ENCODE data around the gene POLQ.
"Not testable (repeated sequence)": the region's sequence is repeated elsewhere in the genome, so short reads cannot be mapped to it uniquely, and the experiment has no call there.

Gene POLQ

DNA sequence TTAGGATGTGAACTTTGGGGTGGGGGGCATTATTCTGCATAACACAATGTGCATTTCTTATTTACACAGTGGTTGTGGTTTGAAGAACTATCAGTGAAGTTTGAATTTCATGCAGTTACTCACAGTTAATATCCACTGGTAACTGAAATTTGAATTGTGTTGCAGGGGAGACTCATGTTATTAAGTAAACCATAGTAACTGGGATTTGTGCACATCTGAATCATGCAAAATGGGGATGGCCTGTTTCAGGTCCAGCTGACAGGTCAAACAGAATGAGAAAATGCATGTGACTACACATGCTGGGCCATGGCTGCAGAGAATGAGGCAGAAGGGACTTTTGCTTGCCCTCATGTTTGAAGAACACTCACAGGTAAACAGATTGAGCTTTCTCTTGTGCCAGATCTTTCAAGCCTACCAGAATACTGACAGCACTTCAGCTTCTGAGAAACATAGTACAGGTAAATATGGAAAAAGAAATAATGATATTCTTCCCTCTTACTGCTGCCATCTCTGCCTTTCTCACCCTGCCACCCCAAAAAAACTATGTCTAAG lies 115.0 kb downstream of the POLQ start:
- no peak overlapping the region for H3K4me3 ChIP-seq (ENCODE audit: low read depth, low read length)
- TF ChIP-seq, protein P1, sequence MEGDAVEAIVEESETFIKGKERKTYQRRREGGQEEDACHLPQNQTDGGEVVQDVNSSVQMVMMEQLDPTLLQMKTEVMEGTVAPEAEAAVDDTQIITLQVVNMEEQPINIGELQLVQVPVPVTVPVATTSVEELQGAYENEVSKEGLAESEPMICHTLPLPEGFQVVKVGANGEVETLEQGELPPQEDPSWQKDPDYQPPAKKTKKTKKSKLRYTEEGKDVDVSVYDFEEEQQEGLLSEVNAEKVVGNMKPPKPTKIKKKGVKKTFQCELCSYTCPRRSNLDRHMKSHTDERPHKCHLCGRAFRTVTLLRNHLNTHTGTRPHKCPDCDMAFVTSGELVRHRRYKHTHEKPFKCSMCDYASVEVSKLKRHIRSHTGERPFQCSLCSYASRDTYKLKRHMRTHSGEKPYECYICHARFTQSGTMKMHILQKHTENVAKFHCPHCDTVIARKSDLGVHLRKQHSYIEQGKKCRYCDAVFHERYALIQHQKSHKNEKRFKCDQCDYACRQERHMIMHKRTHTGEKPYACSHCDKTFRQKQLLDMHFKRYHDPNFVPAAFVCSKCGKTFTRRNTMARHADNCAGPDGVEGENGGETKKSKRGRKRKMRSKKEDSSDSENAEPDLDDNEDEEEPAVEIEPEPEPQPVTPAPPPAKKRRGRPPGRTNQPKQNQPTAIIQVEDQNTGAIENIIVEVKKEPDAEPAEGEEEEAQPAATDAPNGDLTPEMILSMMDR (IDR thresholded peaks at IDR 0.05; ENCODE audit: low read depth, low read length) = no peak

DNA sequence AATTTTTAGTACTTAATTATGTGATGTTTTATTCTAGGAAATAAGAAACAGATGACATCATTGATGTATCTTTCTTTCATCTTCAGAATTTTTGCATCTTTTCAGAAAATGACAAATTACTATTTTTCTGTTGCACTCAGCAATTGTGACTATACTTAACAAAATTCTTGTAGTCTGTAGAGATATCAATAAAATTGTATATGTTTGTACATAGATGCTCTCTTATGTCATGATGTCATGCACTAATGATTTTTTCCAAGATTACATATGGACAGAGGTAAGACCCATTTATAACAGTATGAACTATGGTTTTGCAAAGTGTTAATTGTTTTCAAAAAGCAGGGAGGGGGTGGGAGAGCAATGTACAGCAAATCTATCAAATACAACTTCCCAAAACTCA lies 121.2 kb downstream of the POLQ start:
- H3K4me3 ChIP-seq (ENCODE audit: low read depth, low read length) = no peak overlapping the region
- TF ChIP-seq, protein P1 (IDR thresholded peaks at IDR 0.05; ENCODE audit: low read depth, low read length) = no peak

DNA sequence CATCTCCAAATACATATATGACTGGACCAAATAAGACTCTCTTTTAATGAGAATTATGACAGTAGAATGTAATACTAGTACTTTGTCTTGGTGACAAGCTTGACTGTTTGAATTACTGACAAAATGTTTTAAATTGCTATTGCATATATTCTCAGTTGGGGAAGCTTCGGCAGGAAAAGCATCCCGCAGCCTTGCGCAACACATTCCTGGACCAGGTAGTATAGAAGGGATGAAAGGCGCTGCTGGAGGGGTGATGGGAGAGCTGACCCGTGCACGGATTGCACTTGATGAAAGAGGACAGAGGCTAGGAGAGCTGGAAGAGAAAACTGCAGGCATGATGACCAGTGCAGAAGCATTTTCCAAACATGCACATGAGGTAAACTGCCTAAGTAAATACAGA lies 127.6 kb downstream of the POLQ start:
- H3K4me3 ChIP-seq (ENCODE audit: low read depth, low read length) = no peak overlapping the region

DNA sequence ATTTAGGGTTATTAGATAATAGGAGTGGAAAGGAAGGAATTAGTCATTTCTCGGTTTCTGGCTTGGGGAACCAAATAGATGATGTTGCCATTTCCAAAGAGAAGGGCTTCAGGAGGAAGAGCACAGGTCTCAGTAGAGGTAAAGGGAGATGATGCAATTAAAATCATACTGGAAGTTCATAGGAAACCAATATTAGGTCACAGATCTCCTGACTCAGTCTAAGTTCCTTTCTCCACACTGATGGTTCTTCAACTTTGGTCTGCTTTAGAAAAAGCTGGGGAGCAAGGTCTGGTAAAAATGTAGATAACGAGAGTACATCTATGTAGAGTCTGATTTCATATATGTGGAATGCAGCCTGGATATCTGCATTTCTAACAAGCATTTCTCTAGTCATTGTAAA lies 130.9 kb downstream of the POLQ start:
- no peak overlapping the region for H3K4me3 ChIP-seq (ENCODE audit: low read depth, low read length)
- TF ChIP-seq, protein P1 (IDR thresholded peaks at IDR 0.05; ENCODE audit: low read depth, low read length) = no peak

More for the DNA sequence above, 127.6 kb downstream of the POLQ start:
- TF ChIP-seq, protein P1 (IDR thresholded peaks at IDR 0.05; ENCODE audit: low read depth, low read length) = no peak

DNA sequence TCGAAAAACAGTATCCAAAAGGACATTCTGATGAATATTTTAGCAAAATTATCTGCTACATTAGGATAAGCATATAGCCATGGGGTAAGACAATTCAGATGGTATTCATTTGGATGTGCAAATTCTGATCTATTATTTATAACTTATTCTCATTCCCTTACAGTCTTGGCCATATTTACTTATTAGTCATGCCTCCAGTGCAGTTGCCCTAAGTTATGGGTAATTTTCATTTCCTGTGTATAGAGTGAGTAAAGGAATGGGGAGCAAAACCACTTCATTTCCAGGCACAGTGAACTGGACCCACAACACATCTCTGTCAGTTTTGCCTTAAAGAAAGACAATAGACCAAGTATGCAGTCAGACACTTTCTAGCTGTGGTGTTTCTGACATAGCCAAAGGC lies 134.3 kb downstream of the POLQ start:
- no peak overlapping the region for H3K4me3 ChIP-seq (ENCODE audit: low read depth, low read length)
- TF ChIP-seq, protein P1 (IDR thresholded peaks at IDR 0.05; ENCODE audit: low read depth, low read length) = no peak

DNA sequence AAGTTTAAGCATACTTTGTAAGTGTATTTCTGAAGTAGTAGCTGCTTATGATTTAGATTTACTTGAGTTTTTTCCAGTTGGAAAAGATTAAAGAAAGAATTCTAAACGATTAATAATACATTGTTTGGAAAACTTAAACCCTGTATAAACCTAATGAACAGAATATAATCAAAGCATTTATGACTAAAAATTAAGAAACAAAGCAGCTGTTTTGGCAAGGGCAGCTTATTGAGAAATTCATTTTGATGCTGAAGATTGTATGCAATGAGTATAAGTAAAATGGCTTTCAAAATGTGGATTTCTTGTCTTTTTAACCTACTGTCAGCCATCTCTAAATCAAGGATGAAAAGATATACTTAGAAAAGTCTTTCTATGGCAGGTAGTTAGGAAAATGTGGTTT lies 140.2 kb downstream of the POLQ start:
- H3K4me3 ChIP-seq (ENCODE audit: low read depth, low read length) = no peak overlapping the region
- TF ChIP-seq, protein P1 (IDR thresholded peaks at IDR 0.05; ENCODE audit: low read depth, low read length) = no peak

DNA sequence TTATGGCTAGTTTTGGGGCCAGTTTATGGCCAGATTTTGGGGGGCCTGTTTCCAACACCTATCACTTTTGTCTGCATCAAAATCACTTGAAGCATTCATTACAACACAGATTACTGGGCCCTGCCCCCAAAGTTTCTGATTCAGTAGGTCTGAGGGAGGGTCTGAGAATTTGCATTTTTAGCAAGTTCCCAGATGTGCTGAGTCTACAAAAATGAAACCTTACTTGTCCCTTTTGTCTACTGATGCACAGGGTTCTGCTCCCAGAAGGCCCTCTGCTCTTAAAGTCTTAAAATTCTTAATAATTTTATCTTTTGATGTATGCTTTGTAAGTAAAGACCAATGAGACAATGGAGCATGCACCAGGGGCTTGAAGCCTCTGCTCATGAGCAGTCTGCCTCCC lies 146.0 kb downstream of the POLQ start:
- TF ChIP-seq, protein P1 (IDR thresholded peaks at IDR 0.05; ENCODE audit: low read depth, low read length) = no peak
- H3K4me3 ChIP-seq (ENCODE audit: low read depth, low read length) = no peak overlapping the region

DNA sequence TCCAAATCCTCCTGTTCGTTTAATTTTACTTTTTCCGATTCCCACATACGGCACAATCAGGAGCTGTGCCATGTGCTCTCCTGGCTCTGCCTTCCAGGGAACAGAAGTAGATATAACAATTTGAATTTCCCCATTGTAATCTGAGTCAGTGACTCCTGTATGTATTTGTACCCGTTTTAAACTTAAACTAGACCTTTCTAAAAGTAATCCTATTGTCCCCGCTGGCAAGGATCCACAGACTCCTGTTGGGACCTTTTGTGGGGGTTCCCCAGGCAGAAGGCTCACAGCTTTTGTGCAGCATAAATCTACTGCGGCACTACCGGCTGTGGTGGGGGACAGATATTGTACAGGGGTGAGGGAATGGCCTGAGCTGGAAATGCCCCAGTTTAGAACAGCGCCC lies 147.7 kb downstream of the POLQ start:
- not testable (repeated sequence) for H3K4me3 ChIP-seq (ENCODE audit: low read depth, low read length)

DNA sequence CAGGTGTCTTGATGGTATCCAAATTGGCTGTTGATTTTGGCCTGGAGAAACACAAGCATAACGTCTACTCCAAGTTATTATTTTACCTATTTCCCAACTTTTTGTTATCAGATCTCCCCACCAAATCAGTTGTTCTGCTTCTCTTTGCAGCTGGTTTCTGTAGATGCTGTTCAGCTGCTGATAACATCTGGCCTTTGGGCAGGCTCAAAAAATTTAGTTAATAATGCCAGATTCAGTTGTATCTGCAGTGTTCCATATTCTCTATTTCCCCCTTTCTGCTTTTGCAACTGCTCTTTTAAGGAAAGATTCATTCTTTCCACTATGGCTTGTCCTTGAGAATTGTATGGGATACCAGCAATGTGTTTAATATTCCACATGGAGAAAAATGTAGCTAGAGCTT lies 149.8 kb downstream of the POLQ start:
- H3K4me3 ChIP-seq (ENCODE audit: low read depth, low read length) = not testable (repeated sequence)

DNA sequence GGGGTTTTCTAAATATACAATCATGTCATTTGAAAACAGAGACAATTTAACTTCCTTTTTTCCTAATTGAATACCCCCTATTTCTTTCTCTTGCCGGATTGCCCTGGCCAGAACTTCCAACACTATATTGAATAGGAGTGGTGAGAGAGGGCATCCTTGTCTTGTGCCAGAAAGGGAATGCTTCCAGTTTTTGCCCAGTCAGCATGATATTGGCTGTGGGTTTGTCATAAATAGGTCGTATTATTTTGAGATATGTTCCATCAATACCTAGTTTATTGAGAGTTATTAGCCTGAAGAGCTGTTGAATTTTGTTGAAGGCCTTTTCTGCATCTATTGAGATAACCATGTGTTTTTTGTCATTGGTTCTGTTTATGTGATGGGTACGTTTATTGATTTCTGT lies 157.5 kb downstream of the POLQ start:
- not testable (repeated sequence) for H3K4me3 ChIP-seq (ENCODE audit: low read depth, low read length)
